ENCODE results near the gene TSPAN15. TPM values are rescaled to one million over a fixed set of nuclear protein-coding genes. Genes with fewer than 3 reads are reported as not detected.

The TSPAN15 gene
- total and polyA plus RNA-seq, 9 donors: 52.1 to 103 (median 72.2) TPM

GRCh38 chr10:69415049-69415448 is 36.2 kb upstream of the TSPAN15 start:
- peaks cover 10% of the 10 kb centered on the region for H3K4me1 ChIP-seq (ENCODE audit: control insufficient read depth, insufficient read depth, low read length)
- H3K27me3 ChIP-seq (ENCODE audit: control insufficient read depth, insufficient read depth, low read length): no peaks in the 10 kb centered on the region
- H3K9me3 ChIP-seq (replicated peaks; ENCODE audit: control insufficient read depth, low read depth, low read length): no peaks in the 10 kb centered on the region
- H3K36me3 ChIP-seq (ENCODE audit: control insufficient read depth, insufficient read depth, low read length): no peaks in the 10 kb centered on the region
- WGBS (ENCODE audit: insufficient coverage): 74% methylated on average over 9 of the region's 13 CpGs
- H3K4me3 ChIP-seq (ENCODE audit: low read length): no peak overlapping the region
- no peak for DNase-seq
- H3K27ac ChIP-seq (ENCODE audit: low read length): no peak overlapping the region

- H3K27ac ChIP-seq (ENCODE audit: low read length): no peak overlapping the region
- H3K4me1 ChIP-seq (ENCODE audit: control insufficient read depth, insufficient read depth, low read length): peaks cover 10% of the 10 kb centered on the region
- no peak overlapping the region for H3K4me3 ChIP-seq (ENCODE audit: low read length)
- DNase-seq: no peak
- H3K9me3 ChIP-seq (replicated peaks; ENCODE audit: control insufficient read depth, low read depth, low read length): no peaks in the 10 kb centered on the region
- no peaks in the 10 kb centered on the region for H3K36me3 ChIP-seq (ENCODE audit: control insufficient read depth, insufficient read depth, low read length)
- no peaks in the 10 kb centered on the region for H3K27me3 ChIP-seq (ENCODE audit: control insufficient read depth, insufficient read depth, low read length)
- WGBS (ENCODE audit: insufficient coverage): 88% methylated on average over 10 of the region's 10 CpGs
These were observed 35.3 kb upstream of the TSPAN15 start for GRCh38 chr10:69415951-69416350.

- Histone ChIP-seq H3K36me3 (ENCODE audit: control insufficient read depth, insufficient read depth, low read length) (no peaks in the 10 kb centered on the region), H3K27me3 (ENCODE audit: control insufficient read depth, insufficient read depth, low read length) (no peaks in the 10 kb centered on the region), H3K27ac (ENCODE audit: low read length) (no peak within 1 kb of the TSS), H3K4me1 (ENCODE audit: control insufficient read depth, insufficient read depth, low read length) (peaks cover 10% of the 10 kb centered on the region), H3K9me3 (replicated peaks; ENCODE audit: control insufficient read depth, low read depth, low read length) (no peaks in the 10 kb centered on the region), H3K4me3 (ENCODE audit: low read length) (no peak within 1 kb of the TSS)
- no peak for DNase-seq
- WGBS (ENCODE audit: insufficient coverage): 62% methylated on average over 8 of the region's 10 CpGs
These were observed 34.6 kb upstream of the TSPAN15 start, which contains the start of gene TACR2 for GRCh38 chr10:69416695-69417094. Gene TACR2 (minus strand): TSS chr10:69416918. CDS start chr10:69416323, 595 bp downstream.

- H3K36me3 ChIP-seq (ENCODE audit: control insufficient read depth, insufficient read depth, low read length): no peaks in the 10 kb centered on the region
- DNase-seq: no peak
- H3K27me3 ChIP-seq (ENCODE audit: control insufficient read depth, insufficient read depth, low read length): peaks cover 2% of the 10 kb centered on the region
- 68% methylated on average over 9 of the region's 11 CpGs for WGBS (ENCODE audit: insufficient coverage)
- peaks cover 10% of the 10 kb centered on the region for H3K4me1 ChIP-seq (ENCODE audit: control insufficient read depth, insufficient read depth, low read length)
- no peak overlapping the region for H3K4me3 ChIP-seq (ENCODE audit: low read length)
- no peaks in the 10 kb centered on the region for H3K9me3 ChIP-seq (replicated peaks; ENCODE audit: control insufficient read depth, low read depth, low read length)
- H3K27ac ChIP-seq (ENCODE audit: low read length): no peak overlapping the region
These were observed 33.7 kb upstream of the TSPAN15 start for GRCh38 chr10:69417542-69417941.

- Histone ChIP-seq H3K9me3 (replicated peaks; ENCODE audit: control insufficient read depth, low read depth, low read length) (no peaks in the 10 kb centered on the region), H3K27ac (ENCODE audit: low read length) (no peak overlapping the region), H3K4me1 (ENCODE audit: control insufficient read depth, insufficient read depth, low read length) (peaks cover 8% of the 10 kb centered on the region), H3K36me3 (ENCODE audit: control insufficient read depth, insufficient read depth, low read length) (no peaks in the 10 kb centered on the region), H3K27me3 (ENCODE audit: control insufficient read depth, insufficient read depth, low read length) (peaks cover 2% of the 10 kb centered on the region), H3K4me3 (ENCODE audit: low read length) (no peak overlapping the region)
- WGBS (ENCODE audit: insufficient coverage): 38% methylated on average over 4 of the region's 8 CpGs
- no peak for DNase-seq
These were observed 33.1 kb upstream of the TSPAN15 start for GRCh38 chr10:69418052-69418752.

- DNase-seq: no peak
- H3K9me3 ChIP-seq (replicated peaks; ENCODE audit: control insufficient read depth, low read depth, low read length): no peaks in the 10 kb centered on the region
- H3K4me3 ChIP-seq (ENCODE audit: low read length): no peak overlapping the region
- 90% methylated on average over 18 of the region's 18 CpGs for WGBS (ENCODE audit: insufficient coverage)
- no peak overlapping the region for H3K27ac ChIP-seq (ENCODE audit: low read length)
- no peaks in the 10 kb centered on the region for H3K36me3 ChIP-seq (ENCODE audit: control insufficient read depth, insufficient read depth, low read length)
- peaks cover 2% of the 10 kb centered on the region for H3K27me3 ChIP-seq (ENCODE audit: control insufficient read depth, insufficient read depth, low read length)
- peaks cover 4% of the 10 kb centered on the region for H3K4me1 ChIP-seq (ENCODE audit: control insufficient read depth, insufficient read depth, low read length)
These were observed 32.0 kb upstream of the TSPAN15 start for GRCh38 chr10:69419096-69419743.

- H3K4me1 ChIP-seq (ENCODE audit: control insufficient read depth, insufficient read depth, low read length): peaks cover 4% of the 10 kb centered on the region
- no peak overlapping the region for H3K4me3 ChIP-seq (ENCODE audit: low read length)
- peaks cover 2% of the 10 kb centered on the region for H3K27me3 ChIP-seq (ENCODE audit: control insufficient read depth, insufficient read depth, low read length)
- H3K9me3 ChIP-seq (replicated peaks; ENCODE audit: control insufficient read depth, low read depth, low read length): no peaks in the 10 kb centered on the region
- no peak for DNase-seq
- WGBS (ENCODE audit: insufficient coverage): 88% methylated on average over 10 of the region's 11 CpGs
- H3K27ac ChIP-seq (ENCODE audit: low read length): no peak overlapping the region
- no peaks in the 10 kb centered on the region for H3K36me3 ChIP-seq (ENCODE audit: control insufficient read depth, insufficient read depth, low read length)
These were observed 31.5 kb upstream of the TSPAN15 start for GRCh38 chr10:69419744-69420126.

- Histone ChIP-seq H3K4me3 (ENCODE audit: low read length) (no peak overlapping the region), H3K36me3 (ENCODE audit: control insufficient read depth, insufficient read depth, low read length) (no peaks in the 10 kb centered on the region), H3K4me1 (ENCODE audit: control insufficient read depth, insufficient read depth, low read length) (peaks cover 4% of the 10 kb centered on the region), H3K27me3 (ENCODE audit: control insufficient read depth, insufficient read depth, low read length) (peaks cover 2% of the 10 kb centered on the region), H3K27ac (ENCODE audit: low read length) (no peak overlapping the region), H3K9me3 (replicated peaks; ENCODE audit: control insufficient read depth, low read depth, low read length) (no peaks in the 10 kb centered on the region)
- no peak for DNase-seq
- 69% methylated on average over 3 of the region's 13 CpGs for WGBS (ENCODE audit: insufficient coverage)
These were observed 29.5 kb upstream of the TSPAN15 start for GRCh38 chr10:69421611-69422308.

GRCh38 chr10:69422676-69423075 is 28.6 kb upstream of the TSPAN15 start:
- Histone ChIP-seq H3K4me3 (ENCODE audit: low read length) (no peak overlapping the region), H3K9me3 (replicated peaks; ENCODE audit: control insufficient read depth, low read depth, low read length) (no peaks in the 10 kb centered on the region), H3K27me3 (ENCODE audit: control insufficient read depth, insufficient read depth, low read length) (peaks cover 2% of the 10 kb centered on the region), H3K36me3 (ENCODE audit: control insufficient read depth, insufficient read depth, low read length) (no peaks in the 10 kb centered on the region), H3K4me1 (ENCODE audit: control insufficient read depth, insufficient read depth, low read length) (no peaks in the 10 kb centered on the region), H3K27ac (ENCODE audit: low read length) (no peak overlapping the region)
- 38% methylated on average over 2 of the region's 4 CpGs for WGBS (ENCODE audit: insufficient coverage)
- DNase-seq: no peak

GRCh38 chr10:69425041-69425440 is 26.2 kb upstream of the TSPAN15 start:
- Histone ChIP-seq H3K27ac (ENCODE audit: low read length) (no peak overlapping the region), H3K4me3 (ENCODE audit: low read length) (no peak overlapping the region), H3K4me1 (ENCODE audit: control insufficient read depth, insufficient read depth, low read length) (no peaks in the 10 kb centered on the region), H3K27me3 (ENCODE audit: control insufficient read depth, insufficient read depth, low read length) (peaks cover 2% of the 10 kb centered on the region), H3K9me3 (replicated peaks; ENCODE audit: control insufficient read depth, low read depth, low read length) (no peaks in the 10 kb centered on the region), H3K36me3 (ENCODE audit: control insufficient read depth, insufficient read depth, low read length) (no peaks in the 10 kb centered on the region)
- WGBS (ENCODE audit: insufficient coverage): no CpG with 5 or more reads among the region's 2 CpGs
- DNase-seq: no peak

Data from muscle of leg (tissue), 11 donors.